Renal cortical epithelial cell (primary cell): ENCODE data around the gene TCEAL3. TPM values are rescaled to one million over a fixed set of nuclear protein-coding genes. Genes with fewer than 3 reads are reported as not detected.

Experiments
- total RNA-seq: library from RNA; depleted of rRNA; stranded (reverse); fragments of >200 nt; gene quantifications from 2 replicates; pipeline ENCODE4 v1.2.3, GENCODE V29; 2014

The TCEAL3 gene
- total RNA-seq, 1 donor from 2014 or later = 10.4 TPM

Other genes with a start within 250 kb of the TCEAL3 start
- gene BEX3, start 231.4 kb upstream of the TCEAL3 start, total RNA-seq = 155 and 424 TPM in 2 replicates
- gene RAB40A, start 88.5 kb upstream of the TCEAL3 start, total RNA-seq = 0.25 TPM in 1 of 2 replicates, not detected in the other
- 30.2 and 66.4 TPM in 2 replicates for gene TCEAL4, start 22.4 kb upstream of the TCEAL3 start, total RNA-seq
- gene TCEAL1, start 21.0 kb downstream of the TCEAL3 start, total RNA-seq = 19.6 and 28.8 TPM in 2 replicates
- 614 and 1,078 TPM in 2 replicates for gene MORF4L2, start 78.7 kb downstream of the TCEAL3 start, total RNA-seq
- gene TMEM31, start 102.9 kb downstream of the TCEAL3 start, total RNA-seq = not detected in 2 replicates
- gene PLP1, start 168.9 kb downstream of the TCEAL3 start, total RNA-seq = 0.17 TPM in 1 of 2 replicates, not detected in the other
- gene RAB9B, start 224.3 kb downstream of the TCEAL3 start, total RNA-seq = 1.9 and 3.4 TPM in 2 replicates